A673 (cell line): ENCODE measurements around the gene TMEM109. TPM values are rescaled to one million over a fixed set of nuclear protein-coding genes. Genes with fewer than 3 reads are reported as not detected.

Experiments
- BruUV-seq: library from RNA; stranded (reverse); fragments of 400-500 nt; replicated peaks from 2 replicates; lab custom pipeline; 2021; lab: Mats Ljungman, UMichigan
- CTCF ChIA-PET: fragments of 300-600 bp; sonication (Branson Sonifier 250); formaldehyde crosslinking; loops from one replicate; lab custom pipeline; 2022; ENCODE audit warnings: antibody characterized with exemption; lab: Charles Lee
- POLR2A ChIA-PET: fragments of 300-600 bp; sonication (Branson Sonifier 250); formaldehyde crosslinking; loops from one replicate; lab custom pipeline; 2022; ENCODE audit warnings: antibody characterized with exemption; ENCODE audit not compliant: low non-redundant PET; lab: Charles Lee
- DNase-seq: peaks from one replicate; pipeline ENCODE4 v3.0.0-alpha.2; 2015; ENCODE audit warnings: low spot score
- H3K27ac ChIP-seq: fragments of 200-600 bp; sonication (generic); 2 replicates; pipeline ENCODE4 v1.5.1; 2016; ENCODE audit warnings: mixed run types, low read depth, mild to moderate bottlenecking, mixed read lengths, antibody characterized with exemption, low read length; ENCODE audit not compliant: poor library complexity, severe bottlenecking
- H3K27me3 ChIP-seq: fragments of 200-600 bp; sonication (generic); replicated peaks from 2 replicates; pipeline ENCODE4 v1.6.1; 2017; ENCODE audit warnings: mixed run types, low read depth, mild to moderate bottlenecking, mixed read lengths, antibody characterized with exemption, low read length; ENCODE audit not compliant: insufficient read depth, poor library complexity
- H3K36me3 ChIP-seq: fragments of 200-600 bp; sonication (generic); 2 replicates; pipeline ENCODE4 v1.6.1; 2016; ENCODE audit warnings: mixed run types, mild to moderate bottlenecking, mixed read lengths, antibody characterized with exemption, low read length; ENCODE audit not compliant: insufficient read depth, poor library complexity, severe bottlenecking
- H3K4me1 ChIP-seq: fragments of 200-600 bp; sonication (generic); 2 replicates; pipeline ENCODE4 v1.6.1; 2017; ENCODE audit warnings: mixed run types, mild to moderate bottlenecking, mixed read lengths, antibody characterized with exemption, low read length; ENCODE audit not compliant: insufficient read depth, poor library complexity, severe bottlenecking
- H3K4me3 ChIP-seq: fragments of 200-600 bp; sonication (generic); 2 replicates; pipeline ENCODE4 v1.5.1; 2016; ENCODE audit warnings: low read depth, mixed run types, mild to moderate bottlenecking, mixed read lengths, low read length; ENCODE audit not compliant: poor library complexity, severe bottlenecking
- H3K9me3 ChIP-seq: fragments of 200-600 bp; sonication (generic); 2 replicates; pipeline ENCODE4 v1.6.1; 2016; ENCODE audit warnings: mixed run types, low read depth, mild to moderate bottlenecking, mixed read lengths, antibody characterized with exemption, low read length; ENCODE audit not compliant: poor library complexity, severe bottlenecking
- EZH2 ChIP-seq: fragments of 200-600 bp; sonication (generic); IDR thresholded peaks from 2 replicates; pipeline ENCODE4 v1.6.1; 2017; ENCODE audit warnings: borderline replicate concordance, low read depth, mild to moderate bottlenecking, mixed read lengths, antibody characterized with exemption, low read length; ENCODE audit not compliant: poor library complexity, severe bottlenecking
- intact Hi-C: fragments of 100-400 bp; cut with micrococcal nuclease; formaldehyde crosslinking; loops from one replicate; pipeline ENCODE4 v1.10.0; 2022; ENCODE audit not compliant: unreplicated experiment
- total RNA-seq: library from RNA; stranded (reverse); gene quantifications from 2 replicates; pipeline ENCODE4 v1.2.3, GENCODE V29; 2021
- TF ChIP-seq, protein P1 (sequence below): fragments of 300-800, 200-600 bp; sonication (generic); conservative IDR thresholded peaks from 2 replicates; pipeline ENCODE4 v1.5.1; 2017; ENCODE audit warnings: low read depth, mild to moderate bottlenecking, antibody characterized with exemption, low read length, moderate library complexity, mixed read lengths

The TMEM109 gene
- total RNA-seq, 1 experiment from 2014 or later = 169 TPM

DNA sequence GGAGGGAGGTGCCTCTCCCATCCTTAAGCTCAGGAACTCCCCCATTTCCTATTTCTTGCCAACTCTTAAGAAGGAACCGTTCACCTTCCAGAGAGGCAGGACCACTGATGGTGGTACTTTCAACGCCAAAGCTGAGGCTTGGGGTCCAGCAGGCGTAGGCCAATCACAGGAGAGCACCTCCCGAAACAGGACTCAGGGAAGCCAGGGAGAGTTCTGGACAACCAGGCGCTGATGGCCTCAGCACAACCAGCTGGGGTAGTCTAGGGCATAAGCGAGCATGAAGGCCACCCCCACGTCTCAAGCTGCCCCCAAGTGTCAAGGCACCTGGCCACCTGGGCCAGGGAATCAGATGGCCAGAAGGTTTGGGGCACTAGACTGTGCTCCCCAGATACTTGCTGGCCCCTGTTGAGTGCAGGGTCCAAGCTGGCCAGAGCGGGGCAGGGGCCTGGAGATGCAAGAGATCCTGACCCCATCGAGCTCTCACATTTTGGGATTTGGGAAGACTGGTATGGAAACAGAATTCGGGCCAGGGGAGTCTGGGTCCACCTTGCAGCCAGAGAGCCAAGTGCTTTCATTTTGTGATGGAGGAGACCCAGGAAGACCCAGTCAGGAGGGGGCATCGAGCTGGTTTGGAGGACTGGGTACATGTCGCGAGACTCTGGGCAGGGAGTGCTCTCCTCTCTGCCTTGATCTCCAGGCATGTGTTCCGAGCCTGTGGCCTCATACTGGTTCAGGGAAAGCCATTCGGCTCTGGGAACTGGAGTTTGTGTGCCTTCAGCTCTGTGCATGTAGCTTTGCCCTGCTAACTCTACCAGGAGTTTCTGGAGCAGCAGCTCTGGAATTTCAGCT lies 58.4 kb downstream of the TMEM109 start:
- no peak overlapping the region for H3K4me3 ChIP-seq
- no peak overlapping the region for H3K27ac ChIP-seq
- BruUV-seq = no TSS peak
- no peaks in the 10 kb centered on the region for H3K36me3 ChIP-seq
- no peak for DNase-seq
- no peak for TF ChIP-seq EZH2
- TF ChIP-seq, protein P1, sequence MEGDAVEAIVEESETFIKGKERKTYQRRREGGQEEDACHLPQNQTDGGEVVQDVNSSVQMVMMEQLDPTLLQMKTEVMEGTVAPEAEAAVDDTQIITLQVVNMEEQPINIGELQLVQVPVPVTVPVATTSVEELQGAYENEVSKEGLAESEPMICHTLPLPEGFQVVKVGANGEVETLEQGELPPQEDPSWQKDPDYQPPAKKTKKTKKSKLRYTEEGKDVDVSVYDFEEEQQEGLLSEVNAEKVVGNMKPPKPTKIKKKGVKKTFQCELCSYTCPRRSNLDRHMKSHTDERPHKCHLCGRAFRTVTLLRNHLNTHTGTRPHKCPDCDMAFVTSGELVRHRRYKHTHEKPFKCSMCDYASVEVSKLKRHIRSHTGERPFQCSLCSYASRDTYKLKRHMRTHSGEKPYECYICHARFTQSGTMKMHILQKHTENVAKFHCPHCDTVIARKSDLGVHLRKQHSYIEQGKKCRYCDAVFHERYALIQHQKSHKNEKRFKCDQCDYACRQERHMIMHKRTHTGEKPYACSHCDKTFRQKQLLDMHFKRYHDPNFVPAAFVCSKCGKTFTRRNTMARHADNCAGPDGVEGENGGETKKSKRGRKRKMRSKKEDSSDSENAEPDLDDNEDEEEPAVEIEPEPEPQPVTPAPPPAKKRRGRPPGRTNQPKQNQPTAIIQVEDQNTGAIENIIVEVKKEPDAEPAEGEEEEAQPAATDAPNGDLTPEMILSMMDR = no peak
- intact Hi-C loops = no loop called here
- no peaks in the 10 kb centered on the region for H3K27me3 ChIP-seq
- ChIA-PET CTCF (interaction anchor here (0.6 kb wide), 1 partner anchor 10 kb away, joined by 4 read pairs; no protein-coding TSS in a partner anchor), POLR2A (no interaction called here)
- H3K9me3 ChIP-seq = peaks cover 5% of the 10 kb centered on the region
- H3K4me1 ChIP-seq = peaks cover under 1% of the 10 kb centered on the region

Other genes starting within 250 kb of the TMEM109 start
- gene MS4A8, start 214.5 kb upstream of the TMEM109 start, total RNA-seq = 1.4 and 1.5 TPM in 2 replicates
- not detected in 2 replicates for gene MS4A18, start 189.4 kb upstream of the TMEM109 start, total RNA-seq
- gene MS4A15, start 157.3 kb upstream of the TMEM109 start, total RNA-seq = not detected in 2 replicates
- gene MS4A10, start 128.8 kb upstream of the TMEM109 start, total RNA-seq = not detected in 2 replicates
- gene CCDC86, start 72.0 kb upstream of the TMEM109 start, total RNA-seq = 137 and 188 TPM in 2 replicates
- gene PTGDR2, start 58.2 kb upstream of the TMEM109 start, total RNA-seq = 0.09 and 0.17 TPM in 2 replicates
- gene ZP1, start 46.6 kb upstream of the TMEM109 start, total RNA-seq = not detected in 2 replicates
- 200 and 204 TPM in 2 replicates for gene PRPF19, start 7.6 kb upstream of the TMEM109 start, total RNA-seq
- 140 and 147 TPM in 2 replicates for gene TMEM132A, start 10.3 kb downstream of the TMEM109 start, total RNA-seq
- gene SLC15A3, start 38.0 kb downstream of the TMEM109 start, total RNA-seq = not detected in 2 replicates
- not detected in 2 replicates for gene CD6, start 57.5 kb downstream of the TMEM109 start, total RNA-seq
- gene CD5, start 188.3 kb downstream of the TMEM109 start, total RNA-seq = not detected in 2 replicates
- 29.7 and 32.7 TPM in 2 replicates for gene VPS37C, start 247.3 kb downstream of the TMEM109 start, total RNA-seq